GM12874 (cell line): ENCODE data around the gene MAPK10.

ENCODE experiments used
- CTCF ChIP-seq: IDR thresholded peaks from 2 replicates; pipeline ENCODE4 v1.5.1; 2011; ENCODE audit warnings: low read depth, mild to moderate bottlenecking, control low read depth, low read length, moderate library complexity; ENCODE audit not compliant: insufficient read depth

MAPK10 gene

GRCh38 chr4:85986266-85986665 is 373.6 kb downstream of the MAPK10 start:
- TF ChIP-seq CTCF: no peak

- TF ChIP-seq CTCF: no peak
Measured at GRCh38 chr4:85979276-85979675, 380.6 kb downstream of the MAPK10 start.

GRCh38 chr4:85970535-85970934 is 389.3 kb downstream of the MAPK10 start:
- no peak for TF ChIP-seq CTCF

DNA sequence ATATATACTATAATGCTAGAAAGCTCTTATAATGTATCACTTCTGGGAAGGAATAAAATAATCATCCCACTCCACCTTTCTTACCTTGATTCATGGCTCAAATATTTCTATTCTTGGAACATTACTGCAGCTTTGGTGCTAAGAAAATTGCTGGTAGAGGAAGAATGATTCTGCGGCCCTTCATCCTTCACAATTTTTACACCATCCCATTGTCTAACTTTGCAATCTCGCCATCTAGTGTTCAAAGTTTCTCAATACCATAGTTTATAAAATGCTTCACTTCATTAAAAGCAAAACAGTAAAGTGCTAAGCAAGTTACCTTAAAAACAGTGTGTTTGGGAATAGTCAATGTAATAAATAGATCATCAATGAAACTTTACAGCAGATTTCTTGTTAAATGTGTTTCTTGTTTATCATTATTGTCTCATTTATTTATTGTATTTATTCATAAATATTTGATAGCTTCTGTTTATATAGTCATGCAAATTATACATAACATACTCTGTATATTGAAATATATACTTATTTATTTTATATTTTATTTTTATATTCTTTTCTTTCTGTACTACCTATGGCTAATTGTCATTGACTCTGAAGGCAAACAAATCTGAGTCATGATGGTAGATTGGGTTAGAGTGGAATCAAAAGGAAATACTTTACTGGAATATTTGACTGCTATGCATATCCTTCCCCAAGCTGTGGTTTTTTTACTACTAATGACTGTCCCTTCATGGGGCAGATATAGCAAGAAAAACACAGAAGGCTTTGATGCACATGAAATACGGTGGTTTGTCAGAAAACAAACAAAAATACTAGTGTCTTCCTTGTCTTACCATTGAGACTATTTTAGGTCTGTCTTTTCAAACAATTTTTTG is 390.7 kb downstream of the MAPK10 start:
- peak; percentile 21; the same call in 1 of the 2 replicates for TF ChIP-seq CTCF

- TF ChIP-seq CTCF: no peak
Measured at GRCh38 chr4:85967872-85968271, 392.0 kb downstream of the MAPK10 start.

- TF ChIP-seq CTCF: no peak
Measured at GRCh38 chr4:85966373-85966772, 393.5 kb downstream of the MAPK10 start.

DNA sequence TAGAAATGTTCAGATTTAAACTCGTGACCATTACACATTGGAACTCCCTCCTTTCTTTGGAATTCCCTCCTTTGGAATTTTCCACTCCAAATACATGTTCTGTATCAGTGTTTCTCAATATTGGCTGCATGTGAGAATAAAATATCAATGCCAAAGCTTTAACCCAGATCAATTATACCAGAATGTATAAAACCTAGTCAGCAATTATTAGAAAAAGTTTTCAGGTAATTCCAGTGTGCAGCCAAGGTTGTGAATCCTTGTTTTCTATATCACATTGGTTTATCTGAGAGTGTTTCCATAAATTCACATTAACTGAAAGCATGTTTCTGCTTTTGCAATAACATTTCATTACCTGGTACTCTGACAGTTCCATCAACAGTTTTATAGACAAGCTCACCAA is 394.3 kb downstream of the MAPK10 start:
- no peak for TF ChIP-seq CTCF
